Measurements from ENCODE around the gene PRMT5. TPM values are rescaled to one million over a fixed set of nuclear protein-coding genes. Genes with fewer than 3 reads are reported as not detected.
A peak's percentile ranks its signal among the peaks of the same experiment; 100 is the strongest.

PRMT5 gene
- total RNA-seq, 1 donor from 2014 or later: 59.0 TPM

DNA sequence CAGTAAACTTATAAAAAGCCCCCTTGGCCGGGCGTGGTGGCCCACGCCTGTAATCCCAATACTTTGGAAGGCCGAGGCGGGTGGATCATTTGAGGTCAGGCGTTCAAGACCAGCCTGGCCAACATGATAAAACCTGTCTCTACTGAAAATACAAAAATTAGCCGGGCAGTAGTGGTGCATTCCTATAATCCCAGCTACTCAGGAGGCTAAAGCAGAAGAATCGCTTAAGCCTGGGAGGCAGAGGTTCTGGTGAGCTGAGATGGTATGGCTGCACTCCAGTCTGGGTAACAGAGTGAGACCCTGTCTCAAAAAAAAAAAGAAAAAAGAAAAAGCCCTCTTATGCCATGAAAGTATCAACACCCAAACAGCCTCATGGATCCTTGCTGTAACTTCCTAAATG is 3.7 kb downstream of the PRMT5 start:
- TF ChIP-seq, protein P1, sequence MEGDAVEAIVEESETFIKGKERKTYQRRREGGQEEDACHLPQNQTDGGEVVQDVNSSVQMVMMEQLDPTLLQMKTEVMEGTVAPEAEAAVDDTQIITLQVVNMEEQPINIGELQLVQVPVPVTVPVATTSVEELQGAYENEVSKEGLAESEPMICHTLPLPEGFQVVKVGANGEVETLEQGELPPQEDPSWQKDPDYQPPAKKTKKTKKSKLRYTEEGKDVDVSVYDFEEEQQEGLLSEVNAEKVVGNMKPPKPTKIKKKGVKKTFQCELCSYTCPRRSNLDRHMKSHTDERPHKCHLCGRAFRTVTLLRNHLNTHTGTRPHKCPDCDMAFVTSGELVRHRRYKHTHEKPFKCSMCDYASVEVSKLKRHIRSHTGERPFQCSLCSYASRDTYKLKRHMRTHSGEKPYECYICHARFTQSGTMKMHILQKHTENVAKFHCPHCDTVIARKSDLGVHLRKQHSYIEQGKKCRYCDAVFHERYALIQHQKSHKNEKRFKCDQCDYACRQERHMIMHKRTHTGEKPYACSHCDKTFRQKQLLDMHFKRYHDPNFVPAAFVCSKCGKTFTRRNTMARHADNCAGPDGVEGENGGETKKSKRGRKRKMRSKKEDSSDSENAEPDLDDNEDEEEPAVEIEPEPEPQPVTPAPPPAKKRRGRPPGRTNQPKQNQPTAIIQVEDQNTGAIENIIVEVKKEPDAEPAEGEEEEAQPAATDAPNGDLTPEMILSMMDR (IDR thresholded peaks at IDR 0.05; ENCODE audit: borderline replicate concordance): no peak
- no peak for DNase-seq
- Histone ChIP-seq H3K9me3 (replicated peaks) (no peaks in the 10 kb centered on the region), H3K36me3 (peaks cover 62% of the 10 kb centered on the region), H3K4me1 (peaks cover 33% of the 10 kb centered on the region), H3K27me3 (ENCODE audit: low read depth) (no peaks in the 10 kb centered on the region), H3K4me3 (no peak overlapping the region), H3K27ac (replicated peaks) (no peak overlapping the region)
- intact Hi-C loops (cut with micrococcal nuclease): no loop called here

DNA sequence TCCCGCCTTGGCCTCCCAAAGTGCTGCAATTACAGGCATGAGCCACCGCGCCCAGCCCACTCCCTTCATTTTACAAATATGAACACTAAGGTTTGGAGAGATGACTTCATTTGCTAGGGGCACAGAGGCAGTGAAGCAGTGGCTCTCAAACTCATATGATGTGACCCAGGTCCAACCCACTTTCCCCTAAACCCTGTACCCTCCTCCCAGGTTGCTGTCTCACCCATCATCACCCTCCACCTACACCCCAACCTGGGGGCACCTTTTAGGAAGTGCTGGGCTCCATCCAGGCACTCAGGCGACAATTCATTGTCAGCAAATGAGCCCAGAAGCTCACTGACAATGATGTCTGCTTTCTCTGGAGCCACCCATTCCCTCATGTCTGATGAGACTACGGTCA is 5.4 kb downstream of the PRMT5 start:
- Histone ChIP-seq H3K4me1 (peaks cover 35% of the 10 kb centered on the region), H3K9me3 (replicated peaks) (no peaks in the 10 kb centered on the region), H3K27ac (replicated peaks) (no peak overlapping the region), H3K27me3 (ENCODE audit: low read depth) (no peaks in the 10 kb centered on the region), H3K4me3 (no peak overlapping the region), H3K36me3 (peaks cover 62% of the 10 kb centered on the region)
- no peak for DNase-seq
- intact Hi-C loops (cut with micrococcal nuclease): no loop called here
- TF ChIP-seq, protein P1 (IDR thresholded peaks at IDR 0.05; ENCODE audit: borderline replicate concordance): no peak

DNA sequence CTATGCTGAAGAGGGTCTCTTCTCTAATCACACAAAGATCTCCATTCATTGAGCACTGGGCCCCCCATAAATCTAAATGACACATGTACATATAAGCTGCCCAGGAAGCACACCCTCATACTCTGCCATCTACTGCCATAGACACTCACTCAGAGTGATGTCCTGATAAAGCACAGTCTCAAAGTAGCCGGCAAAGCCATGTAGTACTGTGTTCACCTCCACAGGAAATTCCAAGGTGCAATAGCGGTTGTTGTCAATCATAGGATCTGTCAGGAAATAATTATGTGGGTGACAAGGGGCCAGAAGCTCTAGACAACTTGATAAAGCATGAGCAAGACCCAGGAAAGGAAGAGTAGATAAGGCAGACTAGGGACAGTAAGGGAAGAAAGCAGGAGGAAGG is 6.9 kb downstream of the PRMT5 start:
- Histone ChIP-seq H3K27ac (replicated peaks) (no peak overlapping the region), H3K4me3 (no peak overlapping the region), H3K36me3 (peaks cover 61% of the 10 kb centered on the region), H3K9me3 (replicated peaks) (no peaks in the 10 kb centered on the region), H3K4me1 (peaks cover 30% of the 10 kb centered on the region), H3K27me3 (ENCODE audit: low read depth) (no peaks in the 10 kb centered on the region)
- TF ChIP-seq, protein P1 (IDR thresholded peaks at IDR 0.05; ENCODE audit: borderline replicate concordance): no peak
- intact Hi-C loops (cut with micrococcal nuclease): no loop called here
- no peak for DNase-seq

DNA sequence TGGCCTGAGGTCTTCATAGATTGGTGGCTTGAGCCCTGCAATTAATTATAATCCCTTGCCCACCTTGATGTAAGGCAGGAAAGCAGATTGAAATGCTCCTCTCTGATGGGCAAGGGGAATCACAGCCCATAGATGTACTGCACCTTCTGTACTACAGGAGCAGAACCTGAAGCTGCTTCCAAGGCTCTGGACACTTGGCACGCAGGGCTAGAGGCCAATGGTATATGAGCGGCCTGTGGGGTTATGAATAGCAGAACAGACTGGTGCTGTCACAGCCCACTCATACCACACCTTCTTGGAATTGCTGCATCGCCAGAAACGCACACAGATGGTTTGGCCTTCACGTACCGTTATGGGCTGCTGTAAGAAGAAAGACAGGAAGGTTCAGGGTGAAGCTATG is 8.5 kb downstream of the PRMT5 start:
- DNase-seq: peak; percentile 37
- Histone ChIP-seq H3K36me3 (peaks cover 51% of the 10 kb centered on the region), H3K27ac (replicated peaks) (peak overlapping the region; percentile 95), H3K27me3 (ENCODE audit: low read depth) (no peaks in the 10 kb centered on the region), H3K4me1 (peaks cover 45% of the 10 kb centered on the region), H3K9me3 (replicated peaks) (no peaks in the 10 kb centered on the region), H3K4me3 (no peak overlapping the region)
- TF ChIP-seq, protein P1 (IDR thresholded peaks at IDR 0.05; ENCODE audit: borderline replicate concordance): no peak
- intact Hi-C loops (cut with micrococcal nuclease): no loop called here

DNA sequence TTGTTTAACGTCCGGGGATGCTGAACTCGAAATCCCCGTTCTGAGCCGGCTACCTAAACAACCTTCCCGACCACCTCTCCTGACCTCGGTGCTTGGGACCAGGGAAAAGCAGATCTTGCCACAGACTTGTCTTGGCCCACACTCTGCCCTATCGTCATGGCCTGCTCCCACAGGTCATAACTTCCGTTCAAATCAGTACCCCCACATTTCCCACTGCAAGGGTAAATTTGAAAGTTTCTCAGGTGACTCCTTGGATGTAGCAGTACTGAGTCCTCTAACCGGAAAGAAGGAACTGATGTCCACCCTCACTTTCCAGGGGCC is 9.6 kb downstream of the PRMT5 start:
- Histone ChIP-seq H3K36me3 (peaks cover 39% of the 10 kb centered on the region), H3K4me3 (peak overlapping the region; percentile 71), H3K27ac (replicated peaks) (peak overlapping the region; percentile 95), H3K9me3 (replicated peaks) (no peaks in the 10 kb centered on the region), H3K4me1 (peaks cover 47% of the 10 kb centered on the region), H3K27me3 (ENCODE audit: low read depth) (no peaks in the 10 kb centered on the region)
- TF ChIP-seq, protein P1 (IDR thresholded peaks at IDR 0.05; ENCODE audit: borderline replicate concordance): no peak
- intact Hi-C loops (cut with micrococcal nuclease): no loop called here
- DNase-seq: no peak

Data from left ventricle myocardium inferior (tissue), 1 donor.